Endothelial cell (in vitro differentiated cells): ENCODE measurements around the gene TRRAP. TPM values are rescaled to one million over a fixed set of nuclear protein-coding genes. Genes with fewer than 3 reads are reported as not detected.
A peak's percentile ranks its signal among the peaks of the same experiment; 100 is the strongest.
"Not testable (repeated sequence)": the region's sequence is repeated elsewhere in the genome, so short reads cannot be mapped to it uniquely, and the experiment has no call there.

ENCODE experiments used
- DNase-seq: peaks from one replicate; pipeline ENCODE4 v3.0.0; 2021; ENCODE audit warnings: low spot score
- H3K27ac Mint-ChIP-seq: one replicate; pipeline ENCODE4 v1.8.0; 2021; ENCODE audit warnings: mixed read lengths, inconsistent platforms; ENCODE audit not compliant: unreplicated experiment
- H3K27me3 Mint-ChIP-seq: one replicate; pipeline ENCODE4 v1.8.0; 2021; ENCODE audit warnings: mild to moderate bottlenecking, moderate library complexity, mixed read lengths, inconsistent platforms; ENCODE audit not compliant: unreplicated experiment
- H3K36me3 Mint-ChIP-seq: one replicate; pipeline ENCODE4 v1.8.0; 2021; ENCODE audit warnings: mild to moderate bottlenecking, low read depth, mixed read lengths, inconsistent platforms; ENCODE audit not compliant: unreplicated experiment
- H3K4me1 Mint-ChIP-seq: one replicate; pipeline ENCODE4 v1.8.0; 2021; ENCODE audit warnings: mild to moderate bottlenecking, mixed read lengths, inconsistent platforms; ENCODE audit not compliant: unreplicated experiment
- H3K4me3 Mint-ChIP-seq: one replicate; pipeline ENCODE4 v1.8.0; 2021; ENCODE audit warnings: mild to moderate bottlenecking, mixed read lengths, inconsistent platforms; ENCODE audit not compliant: unreplicated experiment
- H3K9me3 Mint-ChIP-seq: one replicate; pipeline ENCODE4 v1.8.0; 2021; ENCODE audit warnings: mixed read lengths, inconsistent platforms; ENCODE audit not compliant: unreplicated experiment
- total RNA-seq: library from RNA; stranded (reverse); fragmentation: NEBNext Ultra II Directional; extraction: Animal tissue kit (Norgen Biotek cat#: 25700); gene quantifications from one replicate; pipeline ENCODE4 v1.2.1, GENCODE V29; 2021; ENCODE audit not compliant: unreplicated experiment
- TF ChIP-seq, protein P1 (sequence below): fragments of 200-600 bp; sonication (generic); IDR thresholded peaks from one replicate; pipeline ENCODE4 v1.5.0; 2021; ENCODE audit warnings: antibody characterized with exemption; ENCODE audit not compliant: unreplicated experiment

TRRAP gene
- total RNA-seq, 1 donor from 2014 or later: 53.5 TPM

- H3K27me3 Mint-ChIP-seq: peaks cover 18% of the 10 kb centered on the region
- H3K4me3 Mint-ChIP-seq: peak overlapping the region; percentile 3
- H3K27ac Mint-ChIP-seq: no peak overlapping the region
- H3K4me1 Mint-ChIP-seq: peaks cover 26% of the 10 kb centered on the region
- TF ChIP-seq, protein P1, sequence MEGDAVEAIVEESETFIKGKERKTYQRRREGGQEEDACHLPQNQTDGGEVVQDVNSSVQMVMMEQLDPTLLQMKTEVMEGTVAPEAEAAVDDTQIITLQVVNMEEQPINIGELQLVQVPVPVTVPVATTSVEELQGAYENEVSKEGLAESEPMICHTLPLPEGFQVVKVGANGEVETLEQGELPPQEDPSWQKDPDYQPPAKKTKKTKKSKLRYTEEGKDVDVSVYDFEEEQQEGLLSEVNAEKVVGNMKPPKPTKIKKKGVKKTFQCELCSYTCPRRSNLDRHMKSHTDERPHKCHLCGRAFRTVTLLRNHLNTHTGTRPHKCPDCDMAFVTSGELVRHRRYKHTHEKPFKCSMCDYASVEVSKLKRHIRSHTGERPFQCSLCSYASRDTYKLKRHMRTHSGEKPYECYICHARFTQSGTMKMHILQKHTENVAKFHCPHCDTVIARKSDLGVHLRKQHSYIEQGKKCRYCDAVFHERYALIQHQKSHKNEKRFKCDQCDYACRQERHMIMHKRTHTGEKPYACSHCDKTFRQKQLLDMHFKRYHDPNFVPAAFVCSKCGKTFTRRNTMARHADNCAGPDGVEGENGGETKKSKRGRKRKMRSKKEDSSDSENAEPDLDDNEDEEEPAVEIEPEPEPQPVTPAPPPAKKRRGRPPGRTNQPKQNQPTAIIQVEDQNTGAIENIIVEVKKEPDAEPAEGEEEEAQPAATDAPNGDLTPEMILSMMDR: no peak
- peaks cover 66% of the 10 kb centered on the region for H3K36me3 Mint-ChIP-seq
- no peaks in the 10 kb centered on the region for H3K9me3 Mint-ChIP-seq
- DNase-seq: no peak
Observed at GRCh38 chr7:99041526-99041925, 163.2 kb downstream of the TRRAP start.

DNA sequence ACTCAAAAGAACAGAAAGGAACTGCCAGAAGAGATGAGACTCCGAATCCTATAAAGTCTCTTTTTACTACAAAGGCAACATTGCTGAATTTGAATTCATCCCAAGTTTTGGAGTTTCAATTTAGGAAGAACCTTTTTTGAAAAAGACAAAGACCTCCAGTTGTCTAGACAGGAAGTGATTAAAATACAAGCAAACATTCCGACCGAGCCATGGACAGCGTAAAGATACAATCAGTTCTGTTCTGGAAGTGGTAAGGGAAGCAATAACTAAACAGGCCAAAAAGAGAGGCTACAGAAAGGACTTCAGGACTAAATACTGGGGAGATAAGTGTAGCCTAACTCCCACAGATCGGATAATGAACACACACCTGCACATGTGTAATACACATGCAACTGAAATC lies 164.6 kb downstream of the TRRAP start:
- Mint-ChIP-seq H3K4me1 (peaks cover 38% of the 10 kb centered on the region), H3K9me3 (no peaks in the 10 kb centered on the region), H3K27ac (peak overlapping the region; percentile 44), H3K27me3 (peaks cover 13% of the 10 kb centered on the region), H3K36me3 (peaks cover 62% of the 10 kb centered on the region), H3K4me3 (peak overlapping the region; percentile 17)
- TF ChIP-seq, protein P1: no peak
- DNase-seq: no peak

GRCh38 chr7:99044858-99045257 lies 166.5 kb downstream of the TRRAP start:
- not testable (repeated sequence) for H3K27me3 Mint-ChIP-seq, H3K4me3 Mint-ChIP-seq, H3K27ac Mint-ChIP-seq, H3K9me3 Mint-ChIP-seq, DNase-seq
- Mint-ChIP-seq H3K36me3 (peaks cover 58% of the 10 kb centered on the region), H3K4me1 (peaks cover 38% of the 10 kb centered on the region)

GRCh38 chr7:99046262-99046661 lies 167.9 kb downstream of the TRRAP start:
- not testable (repeated sequence) for H3K27ac Mint-ChIP-seq, H3K4me3 Mint-ChIP-seq, DNase-seq, H3K27me3 Mint-ChIP-seq, H3K9me3 Mint-ChIP-seq
- peaks cover 33% of the 10 kb centered on the region for H3K4me1 Mint-ChIP-seq
- H3K36me3 Mint-ChIP-seq: peaks cover 59% of the 10 kb centered on the region

GRCh38 chr7:99046722-99047121 lies 168.4 kb downstream of the TRRAP start:
- H3K27me3 Mint-ChIP-seq: peaks cover 6% of the 10 kb centered on the region
- H3K4me3 Mint-ChIP-seq: no peak overlapping the region
- TF ChIP-seq, protein P1: no peak
- peaks cover 29% of the 10 kb centered on the region for H3K4me1 Mint-ChIP-seq
- peaks cover 60% of the 10 kb centered on the region for H3K36me3 Mint-ChIP-seq
- no peaks in the 10 kb centered on the region for H3K9me3 Mint-ChIP-seq
- no peak for DNase-seq
- H3K27ac Mint-ChIP-seq: peak overlapping the region; percentile 89

GRCh38 chr7:99047526-99048077 lies 169.3 kb downstream of the TRRAP start:
- H3K36me3 Mint-ChIP-seq: peaks cover 64% of the 10 kb centered on the region

More at GRCh38 chr7:99047526-99048077, 169.3 kb downstream of the TRRAP start:
- H3K27me3 Mint-ChIP-seq: peaks cover 8% of the 10 kb centered on the region
- no peaks in the 10 kb centered on the region for H3K9me3 Mint-ChIP-seq
- H3K27ac Mint-ChIP-seq: peak overlapping the region; percentile 89
- no peak overlapping the region for H3K4me3 Mint-ChIP-seq
- no peak for DNase-seq
- TF ChIP-seq, protein P1: no peak
- H3K4me1 Mint-ChIP-seq: peaks cover 24% of the 10 kb centered on the region
